Central memory CD8-positive, alpha-beta T cell (primary cell): ENCODE measurements around the gene KLK13.
A peak's percentile ranks its signal among the peaks of the same experiment; 100 is the strongest.

Source experiments
- ATAC-seq: fragments of 150-1000 bp; cut with Tn5 transposase; replicated peaks from 2 replicates; pipeline ENCODE4 v1.10.0; 2022; ENCODE audit warnings: mild to moderate bottlenecking, moderate FRiP score, moderate number of reproducible peaks; ENCODE audit not compliant: poor library complexity, severe bottlenecking; ENCODE audit errors: extremely low read depth
- DNase-seq, 2 donors: peaks; one replicate each; pipeline ENCODE4 v3.0.0; 2021; ENCODE audit warnings: low spot score in 2 of 2
- H3K27ac Mint-ChIP-seq: one replicate; pipeline ENCODE4 v1.8.0; 2022; ENCODE audit warnings: low read depth, mild to moderate bottlenecking, moderate library complexity, mixed read lengths
- H3K27me3 Mint-ChIP-seq: one replicate; pipeline ENCODE4 v1.8.0; 2022; ENCODE audit warnings: mixed read lengths
- H3K36me3 Mint-ChIP-seq: one replicate; pipeline ENCODE4 v1.8.0; 2022; ENCODE audit warnings: mild to moderate bottlenecking, moderate library complexity, mixed read lengths; ENCODE audit not compliant: insufficient read depth
- H3K4me1 Mint-ChIP-seq: one replicate; pipeline ENCODE4 v1.8.0; 2022; ENCODE audit warnings: mixed read lengths
- H3K4me3 Mint-ChIP-seq: one replicate; pipeline ENCODE4 v1.8.0; 2022; ENCODE audit warnings: mild to moderate bottlenecking, moderate library complexity, mixed read lengths
- H3K9me3 Mint-ChIP-seq: one replicate; pipeline ENCODE4 v1.8.0; 2022; ENCODE audit warnings: mixed read lengths

Gene KLK13

DNA sequence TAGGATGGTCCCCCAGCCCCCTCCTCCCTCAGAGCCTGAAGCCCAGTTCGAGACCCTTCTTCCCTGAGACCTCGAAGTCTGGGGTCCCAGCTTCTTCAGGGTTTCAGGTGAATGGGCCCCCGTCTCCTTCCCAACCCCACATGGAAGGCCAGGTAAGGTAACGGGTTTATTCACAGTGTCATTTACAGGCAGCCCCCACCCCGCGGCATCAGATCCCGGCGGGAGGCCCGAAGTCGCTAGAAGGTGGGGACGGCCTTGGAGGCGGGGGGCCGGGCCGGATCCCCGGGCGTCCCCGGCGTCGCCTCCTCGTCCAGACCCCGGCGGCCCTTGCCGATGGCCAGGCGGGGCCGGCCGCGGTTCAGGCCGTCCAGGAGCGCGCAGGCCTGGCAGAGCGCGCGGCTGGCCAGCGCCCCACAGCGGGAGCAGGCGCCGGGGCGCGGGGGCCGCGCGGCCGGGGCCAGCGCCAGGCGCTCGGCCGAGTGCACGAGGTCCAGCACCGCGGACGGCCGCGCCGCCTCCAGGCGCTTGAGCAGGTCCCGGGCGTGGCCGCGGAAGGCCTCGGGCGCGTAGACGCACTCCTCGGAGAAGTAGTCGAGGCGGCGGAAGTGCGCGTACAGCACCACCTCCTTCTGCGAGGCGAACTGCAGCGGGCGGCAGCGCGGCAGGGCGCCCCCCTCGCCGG, 33.6 kb upstream of the KLK13 start:
- no peaks in the 10 kb centered on the region for H3K27me3 Mint-ChIP-seq
- no peak overlapping the region for H3K4me3 Mint-ChIP-seq
- H3K9me3 Mint-ChIP-seq, result no peaks in the 10 kb centered on the region
- H3K36me3 Mint-ChIP-seq, result peaks cover 26% of the 10 kb centered on the region
- DNase-seq (no peak), ATAC-seq (no peak)
- no peak overlapping the region for H3K27ac Mint-ChIP-seq
- peaks cover 30% of the 10 kb centered on the region for H3K4me1 Mint-ChIP-seq

DNA sequence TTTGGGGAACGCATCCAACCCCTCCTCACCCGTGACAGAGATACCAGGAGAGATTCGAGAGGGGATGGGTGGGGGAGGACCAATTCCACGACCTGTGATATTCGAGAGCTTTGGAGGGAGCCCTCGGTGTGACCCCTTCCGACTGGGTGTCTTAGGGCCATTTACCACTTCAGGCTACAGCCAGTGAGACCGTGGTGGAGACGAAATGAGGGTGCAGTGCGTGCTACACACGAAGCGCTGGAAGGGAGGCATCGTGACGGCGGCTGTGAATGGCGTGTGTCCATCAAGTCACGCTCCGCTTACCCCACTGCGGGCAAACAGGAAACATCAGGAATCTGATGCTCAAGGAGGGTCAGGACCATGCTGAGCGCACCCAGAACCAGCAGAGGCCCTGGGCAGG, 32.9 kb upstream of the KLK13 start:
- ATAC-seq, result no peak
- DNase-seq, result no peak
- Mint-ChIP-seq H3K27me3 (no peaks in the 10 kb centered on the region), H3K4me1 (peaks cover 28% of the 10 kb centered on the region), H3K36me3 (peaks cover 21% of the 10 kb centered on the region), H3K4me3 (no peak overlapping the region), H3K9me3 (no peaks in the 10 kb centered on the region), H3K27ac (no peak overlapping the region)

- H3K27ac Mint-ChIP-seq, result no peak overlapping the region
- DNase-seq, result peak; percentile 25 to 56
- no peak overlapping the region for H3K4me3 Mint-ChIP-seq
- H3K9me3 Mint-ChIP-seq, result no peaks in the 10 kb centered on the region
- H3K4me1 Mint-ChIP-seq, result peaks cover 23% of the 10 kb centered on the region
- ATAC-seq, result no peak
- peaks cover 17% of the 10 kb centered on the region for H3K36me3 Mint-ChIP-seq
- H3K27me3 Mint-ChIP-seq, result no peaks in the 10 kb centered on the region
Measured at GRCh38 chr19:51097166-51097738, 32.4 kb upstream of the KLK13 start.

- no peak overlapping the region for H3K27ac Mint-ChIP-seq
- H3K9me3 Mint-ChIP-seq, result no peaks in the 10 kb centered on the region
- H3K27me3 Mint-ChIP-seq, result no peaks in the 10 kb centered on the region
- H3K36me3 Mint-ChIP-seq, result peaks cover 17% of the 10 kb centered on the region
- H3K4me3 Mint-ChIP-seq, result no peak overlapping the region
- DNase-seq (no peak), ATAC-seq (no peak)
- H3K4me1 Mint-ChIP-seq, result peaks cover 23% of the 10 kb centered on the region
Measured at GRCh38 chr19:51096473-51097165, 31.7 kb upstream of the KLK13 start.

GRCh38 chr19:51094696-51095279, 29.9 kb upstream of the KLK13 start:
- no peaks in the 10 kb centered on the region for H3K9me3 Mint-ChIP-seq
- H3K27ac Mint-ChIP-seq, result no peak overlapping the region
- H3K36me3 Mint-ChIP-seq, result peaks cover 11% of the 10 kb centered on the region
- H3K4me1 Mint-ChIP-seq, result peaks cover 20% of the 10 kb centered on the region
- ATAC-seq (no peak), DNase-seq (no peak)
- no peaks in the 10 kb centered on the region for H3K27me3 Mint-ChIP-seq
- H3K4me3 Mint-ChIP-seq, result no peak overlapping the region

- Mint-ChIP-seq H3K36me3 (peaks cover 7% of the 10 kb centered on the region), H3K4me3 (no peak overlapping the region), H3K27ac (peak overlapping the region; percentile 47)
Measured at GRCh38 chr19:51093510-51094345, 28.8 kb upstream of the KLK13 start.

DNA sequence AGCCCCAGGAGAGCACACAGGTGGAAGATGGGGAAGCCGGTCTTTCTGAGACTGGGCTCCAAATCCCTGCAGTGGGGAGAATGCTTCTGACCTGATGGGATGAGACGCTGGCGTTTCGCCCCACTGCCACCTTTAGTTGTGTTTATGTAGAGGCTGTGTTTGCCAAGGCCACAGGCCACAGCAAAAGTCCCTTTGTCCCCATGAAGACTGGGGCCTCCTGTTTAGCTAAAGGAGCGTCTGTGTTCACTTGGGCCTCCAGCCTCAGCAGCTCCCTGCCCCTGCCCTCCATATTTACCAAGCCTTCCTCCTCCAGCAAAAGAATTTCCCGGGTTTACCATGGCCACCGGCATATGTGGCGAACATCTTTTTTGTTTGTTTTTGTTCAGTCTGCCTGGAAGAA, 28.2 kb upstream of the KLK13 start:
- no peak overlapping the region for H3K4me3 Mint-ChIP-seq
- no peak for ATAC-seq
- peak overlapping the region; percentile 29 for H3K27ac Mint-ChIP-seq
- DNase-seq, result no peak
- no peaks in the 10 kb centered on the region for H3K27me3 Mint-ChIP-seq
- no peaks in the 10 kb centered on the region for H3K9me3 Mint-ChIP-seq
- H3K4me1 Mint-ChIP-seq, result peaks cover 13% of the 10 kb centered on the region
- peaks cover 7% of the 10 kb centered on the region for H3K36me3 Mint-ChIP-seq

More at GRCh38 chr19:51093510-51094345, 28.8 kb upstream of the KLK13 start:
- H3K4me1 Mint-ChIP-seq, result peaks cover 13% of the 10 kb centered on the region
- H3K27me3 Mint-ChIP-seq, result no peaks in the 10 kb centered on the region
- DNase-seq (no peak), ATAC-seq (no peak)
- no peaks in the 10 kb centered on the region for H3K9me3 Mint-ChIP-seq

DNA sequence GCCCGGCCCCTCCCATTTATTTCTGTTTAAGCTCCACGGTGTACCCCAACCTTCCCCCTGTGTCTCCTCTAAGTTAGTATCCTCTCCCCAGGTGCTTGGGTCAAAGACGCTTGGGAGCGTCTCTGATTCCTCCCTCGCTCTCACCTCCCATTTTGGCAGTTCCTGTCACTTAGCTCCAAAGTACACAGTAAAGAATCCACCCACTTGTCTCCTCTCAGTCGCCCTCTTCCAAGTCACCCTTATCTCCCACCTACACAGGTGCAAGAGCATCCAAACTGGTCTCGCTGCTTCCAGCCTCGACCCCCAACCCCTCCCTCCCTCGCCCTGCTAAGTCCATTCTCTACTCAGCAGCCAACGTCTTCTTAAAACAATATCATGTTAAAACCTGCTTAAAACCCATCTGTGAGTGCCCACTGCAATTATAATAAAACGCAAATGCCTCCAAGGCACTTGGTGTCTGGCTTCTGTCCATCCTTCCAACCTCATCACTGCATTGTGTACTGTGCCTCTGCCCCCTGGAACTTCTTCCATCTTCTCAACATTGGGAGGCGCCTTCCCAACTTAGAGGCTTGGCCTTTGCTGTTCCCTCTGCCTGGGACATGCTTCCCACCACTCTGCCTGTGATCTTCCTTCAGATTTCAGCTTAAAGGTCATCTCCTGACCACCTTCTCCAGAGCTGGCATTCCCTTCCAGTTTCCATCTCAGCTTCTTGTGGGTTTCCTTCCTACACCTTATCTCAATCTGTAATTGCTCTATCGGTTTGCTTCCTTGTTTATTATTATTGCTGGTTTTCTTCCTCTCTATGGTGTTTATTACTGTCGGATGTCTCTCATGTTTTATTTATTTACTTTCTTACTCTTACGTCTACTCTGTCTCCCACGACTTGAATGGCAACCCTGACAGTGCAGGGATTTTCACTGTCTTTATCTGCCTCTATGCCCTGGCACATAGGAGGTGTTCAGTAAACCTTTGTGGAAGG, 27.3 kb upstream of the KLK13 start:
- H3K27me3 Mint-ChIP-seq, result no peaks in the 10 kb centered on the region
- no peaks in the 10 kb centered on the region for H3K9me3 Mint-ChIP-seq
- H3K4me3 Mint-ChIP-seq, result no peak overlapping the region
- DNase-seq, result no peak
- ATAC-seq, result no peak
- H3K4me1 Mint-ChIP-seq, result peaks cover 7% of the 10 kb centered on the region
- H3K36me3 Mint-ChIP-seq, result peaks cover 3% of the 10 kb centered on the region
- H3K27ac Mint-ChIP-seq, result peak overlapping the region; percentile 29

DNA sequence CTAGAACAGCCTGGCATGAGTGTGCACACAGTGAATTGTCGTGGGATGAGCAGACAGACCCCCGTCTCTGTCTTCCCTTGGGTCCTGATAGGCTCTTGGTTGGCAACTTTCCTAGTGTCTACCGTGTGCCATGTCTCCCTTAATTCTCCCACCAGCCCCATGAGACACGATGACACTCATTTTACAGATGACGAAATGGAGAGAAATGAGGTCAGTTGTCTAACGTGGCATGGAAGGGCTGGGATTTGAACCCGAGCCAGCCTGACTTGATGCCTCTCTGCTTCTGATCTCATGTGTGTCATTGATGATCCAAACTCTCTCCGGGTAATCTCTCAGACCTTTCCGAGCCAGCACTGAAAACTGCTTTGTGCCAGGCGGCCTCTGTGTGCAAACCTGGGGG, 26.2 kb upstream of the KLK13 start:
- no peaks in the 10 kb centered on the region for H3K9me3 Mint-ChIP-seq
- H3K27ac Mint-ChIP-seq, result no peak overlapping the region
- ATAC-seq, result no peak
- DNase-seq, result no peak
- H3K4me3 Mint-ChIP-seq, result no peak overlapping the region
- peaks cover 1% of the 10 kb centered on the region for H3K36me3 Mint-ChIP-seq
- H3K27me3 Mint-ChIP-seq, result no peaks in the 10 kb centered on the region
- no peaks in the 10 kb centered on the region for H3K4me1 Mint-ChIP-seq

DNA sequence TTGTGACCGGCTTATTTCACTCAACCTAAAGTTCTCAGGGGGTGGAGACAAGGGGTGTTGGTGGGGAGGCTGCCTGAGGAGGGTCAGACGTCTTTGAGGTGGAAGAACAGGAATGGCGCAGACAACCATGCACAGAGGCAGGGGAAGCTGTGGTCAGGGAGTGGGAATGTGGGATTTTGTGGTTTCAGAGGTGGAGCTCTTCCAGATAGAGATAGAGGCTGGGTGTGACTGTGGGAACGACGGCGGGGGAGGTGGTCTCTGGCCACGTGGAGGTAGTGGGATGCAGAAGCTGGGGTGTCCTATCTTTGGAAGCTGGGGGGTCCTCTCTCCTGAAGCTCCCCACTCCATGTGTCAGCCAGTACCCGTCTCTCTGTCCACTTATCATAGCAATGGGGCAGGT, 25.6 kb upstream of the KLK13 start:
- no peaks in the 10 kb centered on the region for H3K27me3 Mint-ChIP-seq
- H3K4me1 Mint-ChIP-seq, result no peaks in the 10 kb centered on the region
- H3K36me3 Mint-ChIP-seq, result peaks cover 1% of the 10 kb centered on the region
- ATAC-seq, result no peak
- no peaks in the 10 kb centered on the region for H3K9me3 Mint-ChIP-seq
- no peak overlapping the region for H3K27ac Mint-ChIP-seq
- no peak for DNase-seq
- H3K4me3 Mint-ChIP-seq, result no peak overlapping the region

DNA sequence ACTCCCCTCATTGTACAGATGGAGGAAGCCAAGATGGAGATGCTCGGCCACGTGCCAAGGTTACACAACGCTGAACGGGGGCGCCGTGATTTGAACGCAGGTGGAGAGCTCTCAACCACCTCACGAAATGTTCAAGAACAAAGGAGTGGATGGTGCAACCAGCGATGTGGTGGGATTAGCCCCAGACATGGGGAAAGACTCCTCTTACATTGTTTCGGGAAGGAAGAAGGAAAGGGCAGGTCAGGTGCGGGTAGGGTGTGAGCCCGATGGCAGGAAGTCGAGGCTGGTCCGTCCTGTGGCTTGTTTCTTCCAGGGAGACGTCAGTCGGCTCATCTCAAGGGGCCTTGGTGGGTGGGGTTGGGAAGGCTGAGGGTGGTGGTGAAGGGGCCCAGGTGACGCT, 24.9 kb upstream of the KLK13 start:
- Mint-ChIP-seq H3K27ac (no peak overlapping the region), H3K27me3 (no peaks in the 10 kb centered on the region), H3K4me1 (no peaks in the 10 kb centered on the region), H3K9me3 (no peaks in the 10 kb centered on the region), H3K36me3 (peaks cover 1% of the 10 kb centered on the region), H3K4me3 (no peak overlapping the region)
- DNase-seq, result no peak
- no peak for ATAC-seq
